Activated T-helper 2 cell treated with anti-CD3 and anti-CD28 coated beads, Interferon-gamma antibody, Interleukin-2, Interleukin-4, amounts not matched to agents 10 μg/mL and 5 μg/mL and 100 μg/mL, durations not matched to agents 14 hours and 24 hours and 36 hours (primary cell): Measurements from ENCODE around the gene MAP1LC3B2. TPM values are rescaled to one million over a fixed set of nuclear protein-coding genes. Genes with fewer than 3 reads are reported as not detected.
A peak's percentile ranks its signal among the peaks of the same experiment; 100 is the strongest.

Experiments used
- DNase-seq: peaks from one replicate; pipeline ENCODE4 v3.0.0; 2021; ENCODE audit warnings: low spot score
- H3K27ac Mint-ChIP-seq: one replicate; pipeline ENCODE4 v1.8.0; 2021; ENCODE audit warnings: mixed read lengths
- H3K27me3 Mint-ChIP-seq: one replicate; pipeline ENCODE4 v1.8.0; 2021; ENCODE audit warnings: low read depth, mixed read lengths
- H3K36me3 Mint-ChIP-seq: one replicate; pipeline ENCODE4 v1.8.0; 2021; ENCODE audit warnings: low read depth, mixed read lengths
- H3K4me1 Mint-ChIP-seq: one replicate; pipeline ENCODE4 v1.8.0; 2021; ENCODE audit warnings: low read depth, mixed read lengths
- H3K4me3 Mint-ChIP-seq: one replicate; pipeline ENCODE4 v1.8.0; 2021; ENCODE audit warnings: low read depth, mild to moderate bottlenecking, moderate library complexity, mixed read lengths
- H3K9me3 Mint-ChIP-seq: one replicate; pipeline ENCODE4 v1.8.0; 2021; ENCODE audit warnings: mixed read lengths
- intact Hi-C: fragments of 100-400 bp; cut with micrococcal nuclease; formaldehyde crosslinking; loops from one replicate; pipeline ENCODE4 v1.15.1; 2023
- total RNA-seq: library from RNA; stranded (reverse); gene quantifications from 2 replicates; pipeline ENCODE4 v1.2.3, GENCODE V29; 2022

The MAP1LC3B2 gene
- total RNA-seq, 1 donor from 2014 or later: 0.37 TPM

DNA sequence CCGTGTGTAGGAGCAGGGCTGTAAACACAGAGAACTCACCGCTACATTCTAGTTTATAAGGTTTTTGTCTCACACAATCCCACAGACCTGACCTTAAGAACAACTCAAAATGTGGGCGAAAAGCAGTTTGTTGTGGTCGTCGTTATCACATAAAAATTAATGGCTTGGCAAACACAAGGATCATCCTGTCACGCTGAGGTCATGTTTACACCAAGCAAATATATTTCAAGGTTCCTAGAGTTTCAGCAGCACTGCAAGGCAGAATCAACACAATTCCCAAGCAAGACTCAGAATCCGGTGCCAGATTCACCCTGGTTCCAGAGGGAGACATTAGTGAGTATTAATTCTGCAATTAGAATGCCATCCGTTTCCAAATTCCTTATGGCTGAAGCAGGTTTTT lies 30.1 kb upstream of the MAP1LC3B2 start:
- no peaks in the 10 kb centered on the region for H3K36me3 Mint-ChIP-seq
- H3K27me3 Mint-ChIP-seq: peaks cover 25% of the 10 kb centered on the region
- intact Hi-C loops: no loop called here
- no peaks in the 10 kb centered on the region for H3K9me3 Mint-ChIP-seq
- DNase-seq: no peak
- H3K4me3 Mint-ChIP-seq: no peak overlapping the region
- H3K4me1 Mint-ChIP-seq: peaks cover 7% of the 10 kb centered on the region
- H3K27ac Mint-ChIP-seq: no peak overlapping the region

GRCh38 chr12:116529686-116530085 lies 29.5 kb upstream of the MAP1LC3B2 start:
- peaks cover 12% of the 10 kb centered on the region for H3K4me1 Mint-ChIP-seq

GRCh38 chr12:116532428-116532827 lies 26.8 kb upstream of the MAP1LC3B2 start:
- Mint-ChIP-seq H3K27ac (no peak overlapping the region), H3K4me1 (peaks cover 19% of the 10 kb centered on the region), H3K27me3 (peaks cover 13% of the 10 kb centered on the region), H3K4me3 (peak overlapping the region; percentile 48), H3K36me3 (no peaks in the 10 kb centered on the region), H3K9me3 (no peaks in the 10 kb centered on the region)
- DNase-seq: no peak
- intact Hi-C loops: no loop called here

More at GRCh38 chr12:116529686-116530085, 29.5 kb upstream of the MAP1LC3B2 start:
- intact Hi-C loops: no loop called here
- Mint-ChIP-seq H3K9me3 (no peaks in the 10 kb centered on the region), H3K4me3 (no peak overlapping the region), H3K27ac (no peak overlapping the region), H3K27me3 (peaks cover 25% of the 10 kb centered on the region), H3K36me3 (no peaks in the 10 kb centered on the region)
- DNase-seq: no peak

- H3K27me3 Mint-ChIP-seq: peaks cover 7% of the 10 kb centered on the region
- DNase-seq: no peak
- H3K9me3 Mint-ChIP-seq: no peaks in the 10 kb centered on the region
- no peak overlapping the region for H3K27ac Mint-ChIP-seq
- intact Hi-C loops: loop anchor here (1.0 kb wide), 1 partner anchor 26 kb away; the partner anchor contains the start of gene MAP1LC3B2
- peak overlapping the region; percentile 48 for H3K4me3 Mint-ChIP-seq
- peaks cover 24% of the 10 kb centered on the region for H3K4me1 Mint-ChIP-seq
- no peaks in the 10 kb centered on the region for H3K36me3 Mint-ChIP-seq
Measured at GRCh38 chr12:116532986-116533342, 26.2 kb upstream of the MAP1LC3B2 start.

GRCh38 chr12:116533343-116534251 lies 25.6 kb upstream of the MAP1LC3B2 start:
- Mint-ChIP-seq H3K27me3 (peaks cover 4% of the 10 kb centered on the region), H3K9me3 (no peaks in the 10 kb centered on the region), H3K4me1 (peaks cover 31% of the 10 kb centered on the region), H3K27ac (no peak overlapping the region), H3K36me3 (no peaks in the 10 kb centered on the region), H3K4me3 (peak overlapping the region; percentile 82)
- intact Hi-C loops: loop anchor here (1.0 kb wide), 1 partner anchor 26 kb away; the partner anchor contains the start of gene MAP1LC3B2
- peak; percentile 61 for DNase-seq

- intact Hi-C loops: loop anchor here (5.0 kb wide), 2 partner anchors 68 to 257 kb away; partner anchors contain the start of gene MED13L
Measured at GRCh38 chr12:116534311-116535121, 24.7 kb upstream of the MAP1LC3B2 start.

GRCh38 chr12:116535241-116535640 lies 23.9 kb upstream of the MAP1LC3B2 start:
- no peak for DNase-seq
- Mint-ChIP-seq H3K36me3 (no peaks in the 10 kb centered on the region), H3K4me1 (peaks cover 43% of the 10 kb centered on the region), H3K4me3 (no peak overlapping the region), H3K27ac (no peak overlapping the region), H3K27me3 (peaks cover 2% of the 10 kb centered on the region), H3K9me3 (no peaks in the 10 kb centered on the region)
- intact Hi-C loops: loop anchor here (5.0 kb wide), 2 partner anchors 67 to 258 kb away; partner anchors contain the start of gene MED13L

More at GRCh38 chr12:116534311-116535121, 24.7 kb upstream of the MAP1LC3B2 start:
- Mint-ChIP-seq H3K4me1 (peaks cover 38% of the 10 kb centered on the region), H3K9me3 (no peaks in the 10 kb centered on the region), H3K27ac (no peak overlapping the region), H3K4me3 (peak overlapping the region; percentile 72), H3K36me3 (no peaks in the 10 kb centered on the region), H3K27me3 (peaks cover 2% of the 10 kb centered on the region)
- DNase-seq: no peak

- no peak for DNase-seq
- no peaks in the 10 kb centered on the region for H3K27me3 Mint-ChIP-seq
- intact Hi-C loops: loop anchor here (5.0 kb wide), 2 partner anchors 65 to 260 kb away; partner anchors contain the start of gene MED13L
- H3K36me3 Mint-ChIP-seq: no peaks in the 10 kb centered on the region
- H3K27ac Mint-ChIP-seq: peak overlapping the region; percentile 71
- H3K4me1 Mint-ChIP-seq: peaks cover 45% of the 10 kb centered on the region
- no peaks in the 10 kb centered on the region for H3K9me3 Mint-ChIP-seq
- peak overlapping the region; percentile 1 for H3K4me3 Mint-ChIP-seq
Measured at GRCh38 chr12:116537101-116537904, 21.9 kb upstream of the MAP1LC3B2 start.

- Mint-ChIP-seq H3K27ac (peak overlapping the region; percentile 71), H3K36me3 (no peaks in the 10 kb centered on the region), H3K4me1 (peaks cover 40% of the 10 kb centered on the region), H3K4me3 (no peak overlapping the region), H3K9me3 (no peaks in the 10 kb centered on the region), H3K27me3 (no peaks in the 10 kb centered on the region)
- no peak for DNase-seq
- intact Hi-C loops: loop anchor here (1.0 to 5.0 kb wide), 3 partner anchors 21 to 261 kb away; partner anchors contain the start of genes MAP1LC3B2 and MED13L
Measured at GRCh38 chr12:116538076-116538591, 21.0 kb upstream of the MAP1LC3B2 start.

- no peak for DNase-seq
- H3K27ac Mint-ChIP-seq: no peak overlapping the region
- H3K9me3 Mint-ChIP-seq: no peaks in the 10 kb centered on the region
- no peaks in the 10 kb centered on the region for H3K36me3 Mint-ChIP-seq
- intact Hi-C loops: loop anchor here (1.0 to 5.0 kb wide), 3 partner anchors 21 to 261 kb away; partner anchors contain the start of genes MAP1LC3B2 and MED13L
- H3K27me3 Mint-ChIP-seq: no peaks in the 10 kb centered on the region
- peaks cover 38% of the 10 kb centered on the region for H3K4me1 Mint-ChIP-seq
- H3K4me3 Mint-ChIP-seq: no peak overlapping the region
Measured at GRCh38 chr12:116538682-116539305, 20.4 kb upstream of the MAP1LC3B2 start.

GRCh38 chr12:116539361-116539771 lies 19.8 kb upstream of the MAP1LC3B2 start:
- H3K27ac Mint-ChIP-seq: no peak overlapping the region
- DNase-seq: no peak
- intact Hi-C loops: loop anchor here (5.0 kb wide), 2 partner anchors 63 to 262 kb away; partner anchors contain the start of gene MED13L
- no peaks in the 10 kb centered on the region for H3K36me3 Mint-ChIP-seq
- no peak overlapping the region for H3K4me3 Mint-ChIP-seq
- H3K4me1 Mint-ChIP-seq: peaks cover 36% of the 10 kb centered on the region
- H3K27me3 Mint-ChIP-seq: no peaks in the 10 kb centered on the region
- no peaks in the 10 kb centered on the region for H3K9me3 Mint-ChIP-seq
